ENCODE data around the gene BSND.

Gene BSND

DNA sequence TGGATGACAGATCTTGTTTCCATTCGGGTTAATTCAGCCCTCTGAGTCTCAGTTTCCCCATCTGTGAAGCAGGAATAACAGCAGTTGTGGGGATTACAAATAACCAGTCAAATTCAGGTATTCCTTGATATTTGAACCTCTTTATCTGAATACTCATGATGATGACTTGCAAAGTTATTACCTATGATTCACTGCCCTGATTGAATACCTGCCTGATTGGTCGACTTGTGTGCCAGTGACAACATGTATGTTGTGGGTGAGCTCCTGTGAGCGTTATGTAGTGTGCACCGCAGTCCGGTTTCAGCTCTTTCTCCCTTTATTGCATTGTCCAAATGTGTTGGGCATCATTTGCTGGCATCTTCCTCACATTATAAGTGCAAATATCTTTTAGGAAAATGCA, 27.8 kb upstream of the BSND start:
- Mint-ChIP-seq H3K27ac (no peak overlapping the region), H3K27me3 (ENCODE audit: low read depth, poor library complexity) (peaks cover 21% of the 10 kb centered on the region), H3K4me3 (no peak overlapping the region), H3K9me3 (no peaks in the 10 kb centered on the region), H3K36me3 (ENCODE audit: low read depth) (no peaks in the 10 kb centered on the region), H3K4me1 (peaks cover 20% of the 10 kb centered on the region)
- no peak for DNase-seq
- TF ChIP-seq, protein P1, sequence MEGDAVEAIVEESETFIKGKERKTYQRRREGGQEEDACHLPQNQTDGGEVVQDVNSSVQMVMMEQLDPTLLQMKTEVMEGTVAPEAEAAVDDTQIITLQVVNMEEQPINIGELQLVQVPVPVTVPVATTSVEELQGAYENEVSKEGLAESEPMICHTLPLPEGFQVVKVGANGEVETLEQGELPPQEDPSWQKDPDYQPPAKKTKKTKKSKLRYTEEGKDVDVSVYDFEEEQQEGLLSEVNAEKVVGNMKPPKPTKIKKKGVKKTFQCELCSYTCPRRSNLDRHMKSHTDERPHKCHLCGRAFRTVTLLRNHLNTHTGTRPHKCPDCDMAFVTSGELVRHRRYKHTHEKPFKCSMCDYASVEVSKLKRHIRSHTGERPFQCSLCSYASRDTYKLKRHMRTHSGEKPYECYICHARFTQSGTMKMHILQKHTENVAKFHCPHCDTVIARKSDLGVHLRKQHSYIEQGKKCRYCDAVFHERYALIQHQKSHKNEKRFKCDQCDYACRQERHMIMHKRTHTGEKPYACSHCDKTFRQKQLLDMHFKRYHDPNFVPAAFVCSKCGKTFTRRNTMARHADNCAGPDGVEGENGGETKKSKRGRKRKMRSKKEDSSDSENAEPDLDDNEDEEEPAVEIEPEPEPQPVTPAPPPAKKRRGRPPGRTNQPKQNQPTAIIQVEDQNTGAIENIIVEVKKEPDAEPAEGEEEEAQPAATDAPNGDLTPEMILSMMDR (IDR thresholded peaks at IDR 0.05): no peak

DNA sequence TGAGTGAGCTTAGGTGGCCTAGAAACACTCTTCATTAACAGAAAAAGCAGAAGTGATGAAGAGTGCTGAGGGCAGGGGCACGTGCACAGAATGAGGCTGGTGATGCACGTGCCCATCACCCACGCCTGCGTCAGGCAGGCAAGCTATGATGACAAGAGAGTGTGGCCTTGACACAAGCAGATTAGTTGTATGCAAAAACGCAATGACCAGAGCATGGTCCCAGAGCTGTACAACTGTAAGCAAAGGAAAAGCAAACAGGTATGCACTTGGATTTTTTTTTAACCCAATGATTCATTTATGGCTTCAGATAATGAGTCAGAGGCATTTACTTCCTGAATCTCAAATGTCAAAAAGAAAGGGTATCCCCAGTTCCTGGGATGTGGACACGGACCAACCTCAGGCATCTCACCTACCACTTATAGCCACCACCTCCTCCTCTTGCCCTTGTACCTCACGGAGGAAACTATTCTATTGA, 27.4 kb upstream of the BSND start:
- no peaks in the 10 kb centered on the region for H3K9me3 Mint-ChIP-seq
- no peak overlapping the region for H3K4me3 Mint-ChIP-seq
- H3K27me3 Mint-ChIP-seq (ENCODE audit: low read depth, poor library complexity): peaks cover 25% of the 10 kb centered on the region
- DNase-seq: no peak
- H3K36me3 Mint-ChIP-seq (ENCODE audit: low read depth): no peaks in the 10 kb centered on the region
- H3K4me1 Mint-ChIP-seq: peaks cover 21% of the 10 kb centered on the region
- TF ChIP-seq, protein P1 (IDR thresholded peaks at IDR 0.05): no peak
- no peak overlapping the region for H3K27ac Mint-ChIP-seq

DNA sequence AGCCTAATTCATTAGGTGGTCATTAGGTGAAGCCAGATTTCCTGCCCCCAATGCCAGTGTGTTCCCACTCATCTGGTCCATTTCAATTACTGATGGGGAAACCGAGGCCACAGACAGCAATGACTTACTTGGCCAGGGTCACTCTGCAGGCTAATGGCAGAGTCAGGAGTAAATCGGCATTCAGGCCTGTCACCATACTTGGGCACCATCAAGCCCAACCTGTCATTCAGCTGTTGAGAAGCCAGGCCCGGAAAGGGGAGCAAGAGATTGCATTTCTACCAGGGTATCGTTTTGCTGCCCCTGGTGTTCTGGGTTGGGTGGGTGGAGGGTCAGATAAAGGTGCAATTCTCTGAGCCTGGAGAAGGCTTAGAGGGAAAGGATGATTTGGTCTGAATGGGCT, 26.3 kb upstream of the BSND start:
- TF ChIP-seq, protein P1 (IDR thresholded peaks at IDR 0.05): no peak

DNA sequence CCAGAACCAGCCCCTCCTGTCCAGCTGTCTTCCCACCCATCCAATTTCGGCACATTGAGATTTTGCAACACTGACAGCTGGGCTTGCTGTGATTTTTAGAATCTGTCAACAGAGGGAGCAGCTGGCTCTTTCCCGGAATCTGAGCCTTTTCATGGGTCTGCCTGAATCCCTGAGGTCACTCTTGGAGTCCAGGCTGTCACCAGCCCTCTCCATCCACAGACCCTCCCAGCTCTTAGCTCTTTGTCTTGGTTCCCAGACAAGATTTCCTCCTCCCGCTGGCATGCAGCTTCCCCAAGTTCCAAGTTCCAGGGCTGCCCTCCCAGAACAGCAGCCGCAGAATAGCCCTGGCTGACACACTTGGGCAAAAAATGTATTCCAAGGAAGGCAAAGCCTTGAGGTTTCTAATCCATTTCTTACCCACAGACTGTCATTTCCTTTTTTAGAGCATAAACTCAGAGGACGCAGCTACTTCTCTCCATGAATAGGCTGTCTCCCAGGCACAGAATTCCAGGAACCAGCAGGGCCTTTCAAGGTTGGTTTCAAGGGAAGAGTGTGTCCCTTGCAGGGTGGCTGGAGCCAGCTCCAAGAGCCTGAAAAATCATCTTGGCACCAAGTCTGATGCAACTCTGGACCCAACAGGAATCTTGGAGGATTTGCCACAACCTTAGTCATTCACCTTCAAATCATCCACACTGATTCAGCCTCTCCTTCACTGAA, 25.4 kb upstream of the BSND start:
- TF ChIP-seq, protein P1 (IDR thresholded peaks at IDR 0.05): peak; percentile 47
- peaks cover 35% of the 10 kb centered on the region for H3K27me3 Mint-ChIP-seq (ENCODE audit: low read depth, poor library complexity)
- no peak overlapping the region for H3K4me3 Mint-ChIP-seq
- H3K36me3 Mint-ChIP-seq (ENCODE audit: low read depth): no peaks in the 10 kb centered on the region
- peaks cover 40% of the 10 kb centered on the region for H3K4me1 Mint-ChIP-seq
- no peaks in the 10 kb centered on the region for H3K9me3 Mint-ChIP-seq
- no peak overlapping the region for H3K27ac Mint-ChIP-seq
- peak; percentile 48 for DNase-seq

More for the DNA sequence above, 26.3 kb upstream of the BSND start:
- peaks cover 31% of the 10 kb centered on the region for H3K4me1 Mint-ChIP-seq
- H3K9me3 Mint-ChIP-seq: no peaks in the 10 kb centered on the region
- DNase-seq: no peak
- H3K27ac Mint-ChIP-seq: no peak overlapping the region
- H3K27me3 Mint-ChIP-seq (ENCODE audit: low read depth, poor library complexity): peaks cover 29% of the 10 kb centered on the region
- H3K36me3 Mint-ChIP-seq (ENCODE audit: low read depth): no peaks in the 10 kb centered on the region
- H3K4me3 Mint-ChIP-seq: no peak overlapping the region

DNA sequence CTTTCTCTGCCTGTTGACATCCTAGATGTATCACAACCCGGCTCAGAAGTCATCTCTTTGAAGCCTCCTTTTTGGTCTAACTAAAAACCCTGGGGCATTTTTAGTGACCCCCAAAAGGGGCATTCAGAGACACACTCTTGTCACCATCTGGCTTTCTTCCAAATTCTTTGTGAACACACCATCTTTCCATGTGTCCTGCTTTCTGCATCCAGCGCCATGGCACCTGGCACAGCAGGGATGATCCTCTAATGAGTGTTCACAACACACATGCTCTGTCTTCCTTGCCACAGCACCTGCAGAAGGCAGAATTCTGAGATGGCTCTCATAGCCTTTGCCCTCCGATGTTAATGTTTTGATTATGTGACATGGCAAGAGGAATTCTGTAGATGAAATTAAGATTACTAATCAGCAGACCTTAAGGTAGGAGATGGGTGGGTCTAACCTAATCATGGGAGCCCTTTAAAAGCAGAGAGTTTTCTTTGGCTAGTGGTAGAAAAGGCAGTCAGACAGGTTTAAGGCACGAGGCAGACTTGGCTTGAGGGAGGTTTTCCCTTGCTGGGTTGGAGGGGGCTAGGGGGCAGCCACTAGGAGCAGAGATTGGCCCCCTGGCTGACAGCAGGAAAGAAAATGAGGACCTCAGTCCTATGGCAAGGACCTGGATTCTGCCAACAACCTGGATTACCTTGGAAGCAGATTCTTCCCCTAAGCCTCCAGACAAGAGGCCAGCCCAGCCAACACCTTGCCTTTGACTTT, 23.2 kb upstream of the BSND start:
- Mint-ChIP-seq H3K4me3 (no peak overlapping the region), H3K9me3 (no peaks in the 10 kb centered on the region), H3K36me3 (ENCODE audit: low read depth) (no peaks in the 10 kb centered on the region), H3K27me3 (ENCODE audit: low read depth, poor library complexity) (peaks cover 51% of the 10 kb centered on the region), H3K27ac (peak overlapping the region; percentile 60), H3K4me1 (peaks cover 52% of the 10 kb centered on the region)
- DNase-seq: no peak
- TF ChIP-seq, protein P1 (IDR thresholded peaks at IDR 0.05): no peak

Data from nephron progenitor cell (in vitro differentiated cells).